Measurements from ENCODE around the gene BACE1.
A peak's percentile ranks its signal among the peaks of the same experiment; 100 is the strongest.
"Not testable (repeated sequence)": the region's sequence is repeated elsewhere in the genome, so short reads cannot be mapped to it uniquely, and the experiment has no call there.

The BACE1 gene

GRCh38 chr11:117316197-117316961, at the start of gene BACE1:
TSS of gene BACE1 (minus strand) at chr11:117316256. CDS start at chr11:117315795, 461 bp downstream.
- peak; percentile 26 for DNase-seq

DNA sequence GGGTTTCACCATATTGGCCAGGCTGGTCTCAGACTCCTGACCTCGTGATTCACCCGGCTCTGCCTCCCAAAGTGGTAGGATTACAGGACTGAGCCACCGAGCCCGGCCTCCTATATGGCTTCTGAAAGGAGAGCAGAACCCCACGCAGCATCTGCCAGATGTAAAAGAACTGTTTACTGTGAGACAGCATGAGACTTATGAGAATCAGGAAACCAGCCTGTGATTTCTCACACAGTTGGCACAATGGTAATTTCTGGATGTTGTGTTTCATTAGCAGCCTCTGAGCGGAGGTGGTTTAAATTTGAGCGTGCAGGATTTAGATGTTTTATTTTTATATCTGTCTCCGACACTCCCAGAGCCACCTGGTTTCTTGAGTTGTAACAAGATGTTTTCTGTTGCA, 45.4 kb upstream of the BACE1 start:
- DNase-seq: no peak

- no peak for DNase-seq
These were observed 40.3 kb upstream of the BACE1 start for GRCh38 chr11:117356126-117356890.

- no peak for DNase-seq
These were observed 38.5 kb upstream of the BACE1 start for GRCh38 chr11:117354550-117354949.

GRCh38 chr11:117345039-117345438, 29.0 kb upstream of the BACE1 start:
- DNase-seq: no peak

DNA sequence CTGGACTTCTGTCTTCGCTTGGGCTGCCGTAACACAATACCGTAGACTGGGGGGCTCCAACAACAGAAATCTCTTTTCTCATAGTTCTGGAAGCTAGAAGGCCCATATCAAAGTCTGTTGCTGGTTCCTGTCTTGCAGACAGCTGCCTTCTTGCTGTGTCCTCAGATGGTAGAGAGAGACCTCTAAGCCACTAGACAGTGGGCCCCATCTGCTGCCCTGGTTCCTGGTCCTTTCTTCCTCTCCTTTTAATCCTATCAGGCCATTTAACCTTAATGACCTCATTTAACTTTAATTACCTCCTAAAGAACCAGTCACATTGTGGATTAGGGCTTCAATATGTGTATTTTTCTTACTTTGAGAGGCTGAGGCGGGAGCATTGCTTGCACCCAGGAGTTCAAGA, 21.0 kb upstream of the BACE1 start:
- DNase-seq: no peak

GRCh38 chr11:117335399-117335798, 19.3 kb upstream of the BACE1 start:
- DNase-seq: no peak

DNA sequence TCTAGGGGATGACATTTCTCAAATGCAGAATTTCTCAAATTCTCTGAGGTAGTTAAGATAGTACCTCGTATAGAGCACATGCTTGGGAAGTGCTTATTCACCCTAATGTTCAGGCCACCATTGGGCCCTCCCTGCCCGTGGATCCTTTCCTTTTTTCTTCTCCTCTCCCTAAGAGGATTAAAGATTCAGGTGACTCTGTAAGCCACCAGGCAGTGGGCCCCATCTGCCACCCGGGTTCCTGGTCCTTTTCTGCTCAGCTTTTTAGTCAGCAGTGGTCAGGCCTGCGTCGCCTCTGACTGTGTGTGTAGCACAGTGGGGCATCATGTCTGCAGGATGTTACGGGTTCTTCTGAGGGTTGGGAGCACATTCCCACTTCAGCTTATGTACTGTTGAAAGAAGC, 18.8 kb upstream of the BACE1 start:
- DNase-seq: no peak

DNA sequence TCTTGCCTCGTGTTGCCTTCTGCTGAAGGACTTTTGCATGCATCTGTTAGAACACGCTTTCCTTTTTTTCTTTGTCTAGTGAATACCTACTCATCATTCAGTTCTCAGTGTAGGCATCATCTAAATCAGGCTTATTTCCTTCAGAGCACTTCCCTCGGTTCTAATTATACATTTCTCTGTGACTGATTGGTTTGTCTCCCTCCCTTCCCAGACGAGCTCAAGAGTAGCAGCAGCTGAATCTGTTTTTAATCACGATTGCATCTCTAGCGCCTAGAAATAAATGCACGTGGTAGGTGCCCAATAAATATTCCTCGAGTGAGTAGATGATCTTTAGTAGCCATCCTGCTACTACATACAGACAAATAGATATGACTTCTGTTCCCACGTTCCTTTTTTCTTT, 17.9 kb upstream of the BACE1 start:
- no peak for DNase-seq

- DNase-seq: no peak
These were observed 16.8 kb upstream of the BACE1 start for GRCh38 chr11:117332843-117333242.

DNA sequence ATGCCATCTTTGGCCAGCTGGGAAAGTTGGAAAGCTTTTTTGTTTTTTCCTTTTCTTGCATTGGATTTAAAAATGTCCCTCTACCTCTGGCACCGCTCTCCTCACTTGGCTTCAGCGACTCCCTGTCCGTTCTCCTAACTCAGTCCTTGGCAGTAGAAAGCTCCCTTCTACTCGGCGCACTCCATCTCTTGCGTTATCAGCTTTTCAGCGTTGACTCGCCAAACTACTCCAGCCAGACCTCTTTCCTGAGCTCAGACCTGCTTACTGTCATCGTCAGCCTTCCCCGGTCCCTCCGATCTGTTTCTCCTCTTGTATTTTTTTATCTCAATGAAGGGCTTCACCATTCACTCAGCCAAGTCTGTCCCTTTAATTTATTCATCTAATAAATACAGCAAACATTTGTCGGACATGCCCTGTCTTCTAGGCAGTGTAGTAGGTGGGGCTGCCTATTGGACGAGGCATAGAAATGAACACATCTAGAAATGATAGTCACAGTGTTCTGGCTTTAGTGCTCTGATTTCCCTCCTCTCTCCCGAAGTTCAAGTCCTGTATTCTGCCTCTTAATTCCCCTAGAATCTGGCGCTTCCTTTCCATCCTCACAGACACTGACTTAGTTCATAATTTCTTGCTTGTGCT, 12.4 kb upstream of the BACE1 start:
- DNase-seq: no peak

- peak; percentile 92 for DNase-seq
These were observed 11.7 kb upstream of the BACE1 start, which contains the start of gene CEP164 for GRCh38 chr11:117327567-117328374. TSS of gene CEP164 (plus strand) at chr11:117327854. CDS start at chr11:117338587, 10,733 bp downstream.

GRCh38 chr11:117327255-117327566, 11.2 kb upstream of the BACE1 start:
- DNase-seq: not testable (repeated sequence)

- no peak for DNase-seq
These were observed 3.3 kb upstream of the BACE1 start for GRCh38 chr11:117319214-117319840.

- no peak for DNase-seq
These were observed 2.7 kb upstream of the BACE1 start for GRCh38 chr11:117318738-117319137.

GRCh38 chr11:117315285-117316196, 515 bp downstream of the BACE1 start:
- DNase-seq: peak; percentile 11

DNA sequence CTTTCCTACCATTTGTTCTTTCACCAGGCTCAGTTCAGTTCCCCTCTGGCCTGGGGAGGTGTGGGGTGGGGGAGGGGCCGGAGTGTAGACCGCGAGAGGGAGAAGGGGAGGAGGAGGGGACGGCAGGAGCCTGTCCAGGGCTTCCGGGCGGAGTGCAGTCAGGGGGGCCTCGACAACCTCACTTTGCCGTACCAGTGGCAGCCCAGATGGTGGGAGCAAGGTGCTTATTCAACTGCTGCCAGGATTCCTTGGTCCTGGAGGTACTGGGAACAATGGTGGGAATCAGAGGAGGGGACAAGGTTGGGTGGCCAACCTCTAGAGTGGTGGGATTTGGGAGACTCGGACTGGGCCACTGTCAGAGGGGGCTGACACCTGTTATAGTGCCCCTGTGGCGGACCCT, 1.2 kb downstream of the BACE1 start:
- no peak for DNase-seq

DNA sequence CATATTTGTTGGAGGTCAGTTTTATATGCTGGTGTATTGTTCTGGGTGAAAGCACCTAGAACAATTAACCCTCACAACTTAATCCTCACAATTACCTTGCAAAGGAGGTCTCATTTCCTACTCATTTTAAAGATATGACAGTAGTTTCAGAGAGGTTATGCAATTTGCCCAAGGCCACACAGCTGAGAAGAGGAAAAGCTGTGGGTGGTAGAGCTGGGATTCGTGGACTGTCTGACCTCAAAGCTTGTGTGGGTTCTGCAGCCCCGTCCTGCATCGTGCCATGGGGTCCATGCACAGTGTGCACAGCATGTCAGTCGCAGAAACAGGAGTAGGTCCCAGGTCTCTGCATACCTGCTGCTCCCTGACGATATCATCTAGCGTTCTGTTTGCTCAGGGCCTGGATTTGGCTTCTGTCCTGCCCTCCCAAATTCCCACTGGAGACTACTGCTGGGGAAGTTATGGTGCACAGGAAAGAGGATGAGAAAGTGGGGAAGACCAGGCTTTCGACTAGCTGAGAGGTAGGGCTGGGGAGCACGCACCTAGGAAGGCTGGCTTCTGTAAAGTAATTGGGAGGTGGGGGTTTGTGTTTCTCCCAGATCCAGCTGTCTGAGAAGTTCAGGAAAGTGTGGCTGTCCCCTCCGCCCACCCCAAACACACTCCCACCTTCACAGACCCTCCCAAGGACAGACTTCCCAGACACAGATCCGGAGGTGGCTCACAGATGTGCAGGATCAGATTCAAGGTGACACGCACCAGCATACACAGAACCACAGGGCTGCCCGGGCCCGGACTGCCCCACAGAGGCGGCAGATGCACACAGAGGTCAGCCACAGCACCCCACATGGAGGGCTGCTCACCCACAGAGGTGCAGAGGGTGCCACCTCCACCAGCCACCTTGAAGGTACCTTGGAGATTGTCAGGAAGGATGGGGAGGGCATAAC, 2.0 kb downstream of the BACE1 start:
- no peak for DNase-seq

DNA sequence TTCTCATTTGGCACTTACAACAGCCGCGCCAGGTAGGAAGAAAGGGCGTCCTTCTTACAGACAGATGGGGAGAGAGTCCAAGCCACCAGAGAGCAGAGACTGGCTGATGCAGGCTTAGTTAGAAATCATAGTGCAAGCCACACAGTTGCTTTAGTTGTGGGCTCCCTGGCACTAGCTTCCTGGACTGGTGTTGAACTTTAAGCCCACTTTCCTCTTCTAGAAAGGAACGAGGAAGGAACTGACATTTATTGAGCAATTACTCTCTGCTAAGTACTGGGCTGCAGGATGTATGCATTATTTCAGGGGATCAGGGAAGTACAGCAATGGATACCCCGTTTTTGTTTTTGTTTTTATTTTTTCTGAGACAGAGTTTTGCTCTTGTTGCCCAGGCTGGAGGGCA, 3.0 kb downstream of the BACE1 start:
- DNase-seq: no peak

GRCh38 chr11:117309310-117309709, 6.7 kb downstream of the BACE1 start:
- DNase-seq: no peak

Data from stimulated activated CD4-positive, alpha-beta T cell treated with anti-CD3 and anti-CD28 coated beads, Interleukin-4, amount 100 ng/mL, for 1 hour (primary cell).